H1 (cell line): ENCODE results near the gene RNF130. TPM values are rescaled to one million over a fixed set of nuclear protein-coding genes. Genes with fewer than 3 reads are reported as not detected.

Experiments
- CTCF ChIA-PET: fragments of 300-600 bp; sonication (Branson Sonifier 250); formaldehyde crosslinking; loops from one replicate; lab custom pipeline; 2021; ENCODE audit not compliant: partially characterized antibody; lab: Charles Lee
- POLR2A ChIA-PET: fragments of 300-600 bp; sonication (Branson Sonifier 250); formaldehyde crosslinking; loops from one replicate; lab custom pipeline; 2021; ENCODE audit warnings: inconsistent platforms; ENCODE audit not compliant: partially characterized antibody; lab: Charles Lee
- DNase-seq, 2 experiments: peaks; one replicate each; pipeline versions ENCODE4 v3.0.0 to v3.0.0-alpha.2; 2010 to 2022; ENCODE audit warnings: low spot score in 2 of 2, low read depth in 1 of 2, mixed read lengths in 1 of 2
- FAIRE-seq: peaks from 2 replicates; lab custom pipeline; 2011; peaks lifted over from hg19 to GRCh38; lab: Jason Lieb, UNC
- H2AFZ ChIP-seq: 2 replicates; pipeline ENCODE4 v1.8.1; 2012; ENCODE audit warnings: low read length, inconsistent platforms
- H2AK5ac ChIP-seq: 2 replicates; pipeline ENCODE4 v1.6.1; 2013; ENCODE audit warnings: low read depth, low read length
- H2BK120ac ChIP-seq: replicated peaks from 2 replicates; pipeline ENCODE3; 2013; ENCODE audit warnings: low read depth, low read length, inconsistent platforms
- H2BK12ac ChIP-seq: 2 replicates; pipeline ENCODE4 v1.6.1; 2013; ENCODE audit warnings: low read depth, low read length
- H2BK15ac ChIP-seq: 2 replicates; pipeline ENCODE4 v1.6.1; 2013; ENCODE audit warnings: low read length
- H2BK20ac ChIP-seq: 2 replicates; pipeline ENCODE4 v1.6.1; 2013; ENCODE audit warnings: low read length
- H2BK5ac ChIP-seq: 2 replicates; pipeline ENCODE4 v1.6.1; 2013; ENCODE audit warnings: low read depth, low read length
- H3K14ac ChIP-seq: 2 replicates; pipeline ENCODE4 v1.6.1; 2013; ENCODE audit warnings: inconsistent platforms; ENCODE audit not compliant: insufficient read length
- H3K18ac ChIP-seq: 2 replicates; pipeline ENCODE4 v1.6.1; 2013; ENCODE audit warnings: low read length; ENCODE audit errors: extremely low read depth
- H3K23ac ChIP-seq: 2 replicates; pipeline ENCODE4 v1.6.1; 2013; ENCODE audit warnings: inconsistent platforms; ENCODE audit not compliant: insufficient read length
- H3K23me2 ChIP-seq: 2 replicates; pipeline ENCODE4 v1.6.1; 2013; ENCODE audit warnings: low read depth, low read length
- H3K27ac ChIP-seq: 2 replicates; pipeline ENCODE4 v1.6.1; 2011; ENCODE audit warnings: low read depth, low read length, inconsistent platforms
- H3K27me3 ChIP-seq, 4 experiments: replicated peaks in 1 of 4; 1 replicate in 1 of 4; 2 replicates in 3 of 4; pipeline versions ENCODE4 v1.6.1 to v1.8.1; 2011 to 2013; ENCODE audit warnings: low read length in 3 of 4, mild to moderate bottlenecking in 3 of 4, inconsistent platforms in 2 of 4, mixed read lengths in 2 of 4, moderate library complexity in 1 of 4; ENCODE audit not compliant: control insufficient read depth in 3 of 4, insufficient read depth in 3 of 4; ENCODE audit errors: extremely low read depth in 1 of 4
- H3K36me3 ChIP-seq, 4 experiments: 2 replicates each; pipeline versions ENCODE4 v1.6.1 to v1.8.1; 2011 to 2013; ENCODE audit warnings: mild to moderate bottlenecking in 4 of 4, low read length in 3 of 4, moderate library complexity in 2 of 4, control low read depth in 1 of 4, inconsistent platforms in 1 of 4; ENCODE audit not compliant: insufficient read depth in 4 of 4, control insufficient read depth in 2 of 4
- H3K4ac ChIP-seq: replicated peaks from 2 replicates; pipeline ENCODE3; 2013; ENCODE audit warnings: low read length, low read depth, mixed read lengths, inconsistent platforms; ENCODE audit not compliant: insufficient read length
- H3K4me1 ChIP-seq, 4 experiments: replicated peaks in 1 of 4; 1 replicate in 1 of 4; 2 replicates in 3 of 4; pipeline versions ENCODE4 v1.6.1 to v1.8.1; 2011 to 2013; ENCODE audit warnings: low read length in 3 of 4, inconsistent platforms in 2 of 4, mixed read lengths in 1 of 4; ENCODE audit not compliant: insufficient read depth in 4 of 4, control insufficient read depth in 3 of 4
- H3K4me2 ChIP-seq, 2 experiments: 2 replicates each; pipeline versions ENCODE4 v1.6.1 to v1.8.1; 2011 to 2013; ENCODE audit warnings: low read depth in 2 of 2, low read length in 2 of 2, control low read depth in 1 of 2, inconsistent platforms in 1 of 2, mild to moderate bottlenecking in 1 of 2; ENCODE audit not compliant: insufficient read depth in 1 of 2
- H3K4me3 ChIP-seq, 4 experiments: fragments of 200-600, 300-600 bp in 1 of 4; sonication (generic), shearing (Covaris generic), sonication (Bioruptor Twin) in 1 of 4; 2 replicates each; pipeline versions ENCODE4 v1.5.1 to v1.8.1; 2011 to 2016; ENCODE audit warnings: low read length in 4 of 4, low read depth in 3 of 4, control low read depth in 2 of 4, inconsistent platforms in 2 of 4, mild to moderate bottlenecking in 2 of 4, mixed read lengths in 1 of 4, moderate library complexity in 1 of 4; ENCODE audit not compliant: insufficient read depth in 2 of 4; ENCODE audit errors: extremely low read depth in 1 of 4
- H3K56ac ChIP-seq: replicated peaks from 2 replicates; pipeline ENCODE3; 2013; ENCODE audit warnings: low read depth, mild to moderate bottlenecking, mixed read lengths, low read length, inconsistent platforms; ENCODE audit not compliant: insufficient read length
- H3K79me1 ChIP-seq: 2 replicates; pipeline ENCODE4 v1.6.1; 2013; ENCODE audit warnings: low read depth, low read length, control low read depth
- H3K79me2 ChIP-seq, 2 experiments: 2 replicates each; pipeline versions ENCODE4 v1.6.1 to v1.8.1; 2012 to 2013; ENCODE audit warnings: low read length in 2 of 2, mild to moderate bottlenecking in 2 of 2, inconsistent platforms in 1 of 2; ENCODE audit not compliant: insufficient read depth in 2 of 2, control insufficient read depth in 1 of 2
- H3K9ac ChIP-seq, 4 experiments: replicated peaks in 1 of 4; 1 replicate in 1 of 4; 2 replicates in 3 of 4; pipeline versions ENCODE4 v1.6.1 to v1.8.1; 2011 to 2013; ENCODE audit warnings: low read depth in 3 of 4, low read length in 3 of 4, control low read depth in 2 of 4, mild to moderate bottlenecking in 2 of 4, moderate library complexity in 2 of 4, inconsistent platforms in 1 of 4; ENCODE audit errors: extremely low read depth in 1 of 4
- H3K9me3 ChIP-seq, 2 experiments: 2 replicates each; pipeline versions ENCODE4 v1.6.1 to v1.8.1; 2012 to 2013; ENCODE audit warnings: mild to moderate bottlenecking in 2 of 2, moderate library complexity in 2 of 2, control low read depth in 1 of 2, inconsistent platforms in 1 of 2, low read depth in 1 of 2, low read length in 1 of 2, mixed read lengths in 1 of 2; ENCODE audit not compliant: insufficient read depth in 2 of 2
- H4K20me1 ChIP-seq, 2 experiments: replicated peaks in 1 of 2; 2 replicates each; pipeline versions ENCODE3 to v1.8.1; 2011 to 2013; ENCODE audit warnings: inconsistent platforms in 2 of 2, low read length in 2 of 2, mild to moderate bottlenecking in 1 of 2; ENCODE audit not compliant: insufficient read depth in 2 of 2, control insufficient read depth in 1 of 2
- H4K5ac ChIP-seq: 2 replicates; pipeline ENCODE4 v1.6.1; 2013; ENCODE audit warnings: low read length, low read depth, mixed read lengths, inconsistent platforms; ENCODE audit not compliant: insufficient read length
- H4K8ac ChIP-seq: 2 replicates; pipeline ENCODE4 v1.8.0; 2013; ENCODE audit warnings: mild to moderate bottlenecking, moderate library complexity, low read length, inconsistent platforms; ENCODE audit not compliant: insufficient read depth; ENCODE audit errors: extremely low read depth
- H4K91ac ChIP-seq: replicated peaks from 2 replicates; pipeline ENCODE3; 2013; ENCODE audit warnings: low read length, mixed read lengths, inconsistent platforms; ENCODE audit not compliant: insufficient read length
- ASH2L ChIP-seq: fragments of 200-600, 300-600 bp; sonication (generic); IDR thresholded peaks from one replicate; pipeline ENCODE4 v1.7.1; 2017; ENCODE audit warnings: low read length
- BCL11A ChIP-seq, 2 experiments: IDR thresholded peaks; one replicate each; pipeline ENCODE4 v1.6.1; 2011; ENCODE audit warnings: low read depth in 2 of 2, low read length in 2 of 2, mild to moderate bottlenecking in 2 of 2
- CTBP2 ChIP-seq: IDR thresholded peaks from 2 replicates; pipeline ENCODE4 v1.7.0; 2011; ENCODE audit warnings: borderline replicate concordance, mild to moderate bottlenecking, moderate library complexity, mixed read lengths, low read length; ENCODE audit not compliant: insufficient read depth, insufficient read length
- JUND ChIP-seq: IDR thresholded peaks from 2 replicates; pipeline ENCODE4 v1.6.1; 2011; ENCODE audit warnings: mild to moderate bottlenecking, improper control_type of control experiment, low read length
- NANOG ChIP-seq: IDR thresholded peaks from 2 replicates; pipeline ENCODE4 v1.6.1; 2011; ENCODE audit warnings: low read length, low read depth, mild to moderate bottlenecking, inconsistent platforms; ENCODE audit not compliant: insufficient read depth, poor library complexity, severe bottlenecking
- POLR2AphosphoS5 ChIP-seq: IDR thresholded peaks from 2 replicates; pipeline ENCODE4 v1.6.1; 2011; ENCODE audit warnings: low read depth, low read length
- RNF2 ChIP-seq: fragments of 200-900, 300-1000 bp; sonication (generic); IDR thresholded peaks from 2 replicates; pipeline ENCODE4 v1.7.1; 2016; ENCODE audit warnings: borderline replicate concordance, low read depth, mild to moderate bottlenecking, antibody characterized with exemption, low read length; ENCODE audit not compliant: poor library complexity, severe bottlenecking; ENCODE audit errors: missing control alignments
- SIRT6 ChIP-seq: IDR thresholded peaks from one replicate; pipeline ENCODE4 v1.7.1; 2012; ENCODE audit warnings: low read length, inconsistent platforms
- TAF7 ChIP-seq: optimal IDR thresholded peaks from 2 replicates; pipeline ENCODE3; 2011; ENCODE audit warnings: low read depth, mild to moderate bottlenecking, inconsistent platforms, low read length, moderate library complexity, borderline replicate concordance
- WGBS, 2 experiments: shearing (Covaris generic) in 1 of 2; methylation state at CpG; one replicate each; pipeline versions ENCODE4 v1.1.6 to v1.1.7; 2013 to 2015; ENCODE audit warnings: low lambda C conversion rate in 2 of 2, mixed read lengths in 2 of 2, inconsistent platforms in 1 of 2, low coverage in 1 of 2, missing lambda C conversion rate in 1 of 2; ENCODE audit not compliant: insufficient replicate concordance in 2 of 2, insufficient coverage in 1 of 2, insufficient read length in 1 of 2; ENCODE audit errors: extremely low coverage in 1 of 2, missing lambda C conversion rate in 1 of 2; 5-methylcytosine and 5-hydroxymethylcytosine counted together
- polyA plus RNA-seq, 7 experiments: library from polyadenylated mRNA; depleted of rRNA in 3 of 7; stranded (reverse) in 5 of 7; unstranded in 2 of 7; fragments of >200 nt in 5 of 7; fragments of 200-250 nt in 2 of 7; gene quantifications; 1 replicate in 5 of 7; 2 replicates in 1 of 7; 4 replicates in 1 of 7; pipeline versions ENCODE4 v1.2.1 to v1.2.3, GENCODE V29; 2011 to 2013; ENCODE audit warnings: missing spikeins in 2 of 7, mixed read lengths in 2 of 7
- total RNA-seq: library from RNA; stranded (reverse); fragmentation: NEBNext Ultra II Directional; extraction: Animal tissue kit (Norgen Biotek cat#: 25700); gene quantifications from 2 replicates; pipeline ENCODE4 v1.2.1, GENCODE V29; 2021

The RNF130 gene
- total and polyA plus RNA-seq, 2 of the 8 experiments (the other 6 are each of a cell fraction or from before 2014, with no cell fraction given): 65.1 to 70.0 TPM

DNA sequence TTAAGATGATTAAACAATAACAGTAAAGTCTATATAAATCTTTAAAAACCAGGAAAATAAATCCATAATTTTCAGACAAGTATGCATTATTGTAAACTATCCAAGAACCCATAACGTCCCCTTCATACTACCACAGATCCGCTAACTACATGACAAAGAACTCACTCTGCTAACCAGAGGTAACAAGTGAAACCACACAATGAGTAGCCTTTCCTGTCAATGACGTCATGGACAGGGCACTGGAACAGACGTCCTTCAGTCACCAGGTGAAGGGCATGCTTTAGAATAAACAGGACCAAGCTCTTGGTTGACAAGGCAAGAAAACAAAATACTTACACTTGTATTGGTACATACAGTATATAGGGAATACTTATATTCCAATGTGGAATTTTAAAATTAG is 45.2 kb downstream of the RNF130 start:
- Histone ChIP-seq H2BK120ac (no peak overlapping the region), H3K79me2 (peaks cover 0 to 23% of the 10 kb centered on the region in 2 experiments; a peak in 1 of 4 replicates), H2BK12ac (no peak overlapping the region), H2BK20ac (no peak overlapping the region), H3K9ac (no peak overlapping the region), H3K18ac (no peak overlapping the region; the same call in 1 of the 2 replicates), H3K4me2 (no peak overlapping the region), H2AK5ac (no peak overlapping the region), H3K4me3 (no peak overlapping the region), H3K79me1 (peaks cover 3% of the 10 kb centered on the region; the same call in 1 of the 2 replicates), H3K36me3 (peaks cover 0 to 8% (median 0%) of the 10 kb centered on the region in 4 experiments; a peak in 2 of 8 replicates), H4K91ac (no peak overlapping the region), H4K5ac (no peak overlapping the region), H2BK15ac (no peak overlapping the region), H2BK5ac (no peak overlapping the region), H3K14ac (no peak overlapping the region), H4K20me1 (peaks cover 3 to 11% of the 10 kb centered on the region in 2 experiments), H3K27me3 (no peaks in the 10 kb centered on the region), H3K27ac (no peak overlapping the region), H3K4ac (no peak overlapping the region), H3K56ac (no peak overlapping the region), H4K8ac (no peak overlapping the region), H3K23me2 (no peaks in the 10 kb centered on the region), H3K9me3 (no peaks in the 10 kb centered on the region), H3K23ac (no peak overlapping the region), H2AFZ (no peak overlapping the region), H3K4me1 (peaks cover 0 to 3% (median 2%) of the 10 kb centered on the region in 4 experiments; a peak in 4 of 7 replicates)
- TF ChIP-seq JUND: peak; percentile 41; the same call in 1 of the 2 replicates
- TF ChIP-seq POLR2AphosphoS5: no peak
- TF ChIP-seq NANOG: no peak
- no peak for TF ChIP-seq SIRT6
- TF ChIP-seq ASH2L: no peak
- no peak for TF ChIP-seq CTBP2
- no peak for TF ChIP-seq BCL11A (IDR thresholded peaks at IDR 0.05; ENCODE audit: low read depth in 2 of 2, low read length in 2 of 2)
- TF ChIP-seq TAF7: no peak
- TF ChIP-seq RNF2: no peak
- ChIA-PET CTCF (interaction anchor here (1.0 to 2.1 kb wide), 4 partner anchors 9 to 65 kb away, joined by 3 to 6 read pairs (median 4); no protein-coding TSS in a partner anchor), POLR2A (interaction anchor here (1.4 kb wide), 1 partner anchor 19 kb away, joined by 4 read pairs; no protein-coding TSS in a partner anchor)
- FAIRE-seq (peak; percentile 58), DNase-seq (no peak)
- 76% methylated on average over 4 of the region's 4 CpGs; no CpG with 5 or more reads in 1 of the 2 experiments for WGBS, 2 experiments
